A549 treated with Hydrocortisone at 1 μM for 4 hours (cell line): ENCODE measurements around the gene ABCC8. TPM values are rescaled to one million over a fixed set of nuclear protein-coding genes. Genes with fewer than 3 reads are reported as not detected.

Source experiments
- total RNA-seq: library from RNA; stranded (reverse); fragments of 200-300 nt; extraction: Qiagen RNA extraction; gene quantifications from 5 replicates; pipeline ENCODE4 v1.2.3, GENCODE V29; 2022

The ABCC8 gene
- 6.6 to 10.1 TPM (median 8.7 TPM) in 5 replicates for total RNA-seq

GRCh38 chr11:17476317-17477083 is at the start of gene ABCC8:
TSS of gene ABCC8 (minus strand) at chr11:17476845. CDS start at chr11:17476776, 69 bp downstream.

GRCh38 chr11:17388609-17389210 is 87.9 kb downstream of the ABCC8 start, which contains the start of gene KCNJ11:
TSS of gene KCNJ11 (minus strand) at chr11:17388659. CDS start at chr11:17388091, 568 bp downstream.

GRCh38 chr11:17351510-17352176 is 125.0 kb downstream of the ABCC8 start, which contains the start of gene NCR3LG1:
TSS of gene NCR3LG1 (plus strand) at chr11:17351800. CDS start at chr11:17351970, 170 bp downstream.

Other genes starting within 250 kb of the ABCC8 start
- 26.4 to 36.7 TPM (median 32.9 TPM) in 5 replicates for gene NUCB2, start 200.1 kb downstream of the ABCC8 start, total RNA-seq
- gene NCR3LG1, start 125.0 kb downstream of the ABCC8 start, total RNA-seq: 1.7 to 3.7 TPM (median 2.2 TPM) in 5 replicates
- gene KCNJ11, start 88.2 kb downstream of the ABCC8 start, total RNA-seq: 4.4 to 6.1 TPM (median 4.9 TPM) in 5 replicates
- 0.70 to 1.1 TPM (median 0.74 TPM) in 5 replicates for gene USH1C, start 67.6 kb upstream of the ABCC8 start, total RNA-seq
- gene OTOG, start 70.4 kb upstream of the ABCC8 start, total RNA-seq: not detected in 5 replicates
- 0.06 to 0.08 TPM in 2 of 5 replicates, not detected in the others for gene MYOD1, start 242.7 kb upstream of the ABCC8 start, total RNA-seq